ENCODE data around the gene ENTPD7.

DNA sequence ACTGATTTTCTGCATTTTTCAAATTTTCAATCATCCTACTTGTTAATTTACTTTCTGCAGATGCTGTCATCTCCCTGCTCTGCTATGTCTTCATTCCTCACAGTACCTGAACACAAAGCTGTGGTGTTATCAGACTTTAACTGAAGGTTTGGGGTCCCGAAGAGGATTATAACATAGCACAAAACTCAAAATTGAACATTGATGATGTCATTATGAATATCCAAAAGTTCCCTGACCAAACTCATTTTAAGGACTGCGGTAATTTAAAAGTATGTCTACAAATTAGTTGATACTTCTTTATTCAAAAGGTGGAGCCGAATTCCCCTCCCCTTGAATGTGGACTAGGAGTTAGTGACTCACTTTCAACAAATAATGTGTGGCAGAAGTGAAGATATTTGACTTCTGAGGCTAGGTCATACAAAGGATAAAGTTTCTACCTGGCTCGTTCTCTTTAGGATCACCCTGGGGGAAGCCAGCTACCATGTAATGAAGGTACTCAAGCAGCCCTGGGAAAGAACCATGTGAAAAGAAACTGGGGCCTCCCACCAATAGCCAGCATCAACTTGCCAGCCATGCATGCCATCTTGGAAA lies 6.4 kb upstream of the ENTPD7 start:
- TF ChIP-seq GATA2 (IDR thresholded peaks at IDR 0.05; ENCODE audit: low read depth, low read length), result no peak
- no peak for TF ChIP-seq GATA3 (IDR thresholded peaks at IDR 0.05; ENCODE audit: low read depth, low read length)
